ENCODE measurements around the gene KCNJ15. TPM values are rescaled to one million over a fixed set of nuclear protein-coding genes. Genes with fewer than 3 reads are reported as not detected.

The KCNJ15 gene
- total and polyA plus RNA-seq, 2 of the 13 experiments (the other 11 are each of a cell fraction or from before 2014, with no cell fraction given): not detected

GRCh38 chr21:38261851-38262250 is 5.1 kb downstream of the KCNJ15 start:
- in situ Hi-C loops (cut with HindIII; ENCODE audit: extremely low pct_ligation_motif_present, low pct_unique_long_range_greater_than_20kb): no loop called here
- CTCF ChIA-PET (ENCODE audit: low intra/inter-chr PET ratio, low total read pairs): no interaction called here
- no peak overlapping the region for H2AFZ ChIP-seq (ENCODE audit: low read length)
- TF ChIP-seq SMARCE1 (IDR thresholded peaks at IDR 0.05; ENCODE audit: borderline replicate concordance): no peak
- no peak for TF ChIP-seq HOMEZ (CRISPR knock-in tag; IDR thresholded peaks at IDR 0.05; ENCODE audit: low read depth)
- no peak for TF ChIP-seq NCOA1 (CRISPR knock-in tag; IDR thresholded peaks at IDR 0.05)
- no peak for TF ChIP-seq ATAD3A (CRISPR knock-in tag; IDR thresholded peaks at IDR 0.05)
- TF ChIP-seq ELK4 (CRISPR knock-in tag; IDR thresholded peaks at IDR 0.05; ENCODE audit: borderline replicate concordance): no peak
- no peak for TF ChIP-seq PHF21A (CRISPR knock-in tag; IDR thresholded peaks at IDR 0.05)
- no peak for TF ChIP-seq ZNF441 (CRISPR knock-in tag; IDR thresholded peaks at IDR 0.05; ENCODE audit: borderline replicate concordance)
- TF ChIP-seq ZBTB42 (CRISPR knock-in tag; IDR thresholded peaks at IDR 0.05): no peak
- no peak for TF ChIP-seq LBX2 (CRISPR knock-in tag; IDR thresholded peaks at IDR 0.05; ENCODE audit: borderline replicate concordance)
- TF ChIP-seq ZNF747 (CRISPR knock-in tag; IDR thresholded peaks at IDR 0.05; ENCODE audit: borderline replicate concordance): no peak
- no peak for TF ChIP-seq SMYD3 (CRISPR knock-in tag; IDR thresholded peaks at IDR 0.05)
- no peak for TF ChIP-seq ZNF33B (CRISPR knock-in tag; IDR thresholded peaks at IDR 0.05)
- TF ChIP-seq FOXA3 (CRISPR knock-in tag; IDR thresholded peaks at IDR 0.05): no peak
- TF ChIP-seq ZNF3 (CRISPR knock-in tag; IDR thresholded peaks at IDR 0.05): no peak
- intact Hi-C loops (cut with micrococcal nuclease; ENCODE audit: unreplicated experiment): no loop called here
- FAIRE-seq: no peak
- no TSS peak for BruUV-seq (replicated peaks)
- H3K4me2 ChIP-seq (ENCODE audit: low read depth, low read length): no peak overlapping the region
- no peak for DNase-seq (ENCODE audit: low spot score)
- H3K36me3 ChIP-seq (replicated peaks in 1 of 2; ENCODE audit: control insufficient read depth in 1 of 2, insufficient read depth in 2 of 2, low read length in 2 of 2): no peaks in the 10 kb centered on the region
- H3K79me2 ChIP-seq (ENCODE audit: insufficient read depth, low read length): no peaks in the 10 kb centered on the region
- no peak overlapping the region for H3K4me3 ChIP-seq (replicated peaks in 1 of 3; ENCODE audit: insufficient read depth in 1 of 3, low read depth in 2 of 3, low read length in 3 of 3)
- H3K9ac ChIP-seq (ENCODE audit: insufficient read depth, low read depth, low read length): no peak overlapping the region
- no peak overlapping the region for H3K27ac ChIP-seq (ENCODE audit: extremely low read length, insufficient read depth, low read length)
- H4K20me1 ChIP-seq (ENCODE audit: insufficient read depth, low read length): no peaks in the 10 kb centered on the region
- no peaks in the 10 kb centered on the region for H3K4me1 ChIP-seq (ENCODE audit: insufficient read depth, low read length)
- ATAC-seq: no peak
- no peaks in the 10 kb centered on the region for H3K27me3 ChIP-seq (ENCODE audit: control insufficient read depth in 1 of 2, insufficient read depth in 2 of 2, low read length in 2 of 2)
- no peaks in the 10 kb centered on the region for H3K9me3 ChIP-seq (ENCODE audit: low read length)
- WGBS (ENCODE audit: low lambda C conversion rate): 2% methylated on average over 2 of the region's 2 CpGs
- POLR2A ChIA-PET: no interaction called here
